CD14-positive monocyte (primary cell): ENCODE results near the gene PTPRO. TPM values are rescaled to one million over a fixed set of nuclear protein-coding genes. Genes with fewer than 3 reads are reported as not detected.

Experiments used
- DNase-seq, 3 donors: peaks; one replicate each; pipeline ENCODE4 v3.0.0-alpha.2; 2011 to 2022
- H2AFZ ChIP-seq: 2 replicates; pipeline ENCODE4 v1.6.0; 2012; ENCODE audit warnings: mild to moderate bottlenecking, low read depth, low read length, inconsistent platforms; ENCODE audit not compliant: insufficient read depth, poor library complexity, severe bottlenecking
- H3K27ac ChIP-seq, 2 donors: 1 replicate in 1 of 2; 2 replicates in 1 of 2; pipeline ENCODE4 v1.5.1; 2012 to 2013; ENCODE audit warnings: low read length in 2 of 2, control low read depth in 1 of 2, inconsistent platforms in 1 of 2, low read depth in 1 of 2, mild to moderate bottlenecking in 1 of 2
- H3K27me3 ChIP-seq, 2 donors: one replicate each; pipeline versions ENCODE4 v1.6.0 to v1.6.1; 2011 to 2013; ENCODE audit warnings: low read length in 2 of 2; ENCODE audit not compliant: control insufficient read depth in 2 of 2, insufficient read depth in 2 of 2
- H3K36me3 ChIP-seq, 2 donors: replicated peaks in 1 of 2; 1 replicate in 1 of 2; 2 replicates in 1 of 2; pipeline versions ENCODE4 v1.5.1 to v1.6.1; 2012 to 2013; ENCODE audit warnings: low read length in 2 of 2, control low read depth in 1 of 2, inconsistent platforms in 1 of 2, mild to moderate bottlenecking in 1 of 2; ENCODE audit not compliant: insufficient read depth in 2 of 2, control insufficient read depth in 1 of 2
- H3K4me1 ChIP-seq, 2 donors: 1 replicate in 1 of 2; 2 replicates in 1 of 2; pipeline versions ENCODE4 v1.5.1 to v1.6.1; 2012 to 2013; ENCODE audit warnings: low read length in 2 of 2, control low read depth in 1 of 2, inconsistent platforms in 1 of 2, mild to moderate bottlenecking in 1 of 2, moderate library complexity in 1 of 2; ENCODE audit not compliant: insufficient read depth in 2 of 2, control insufficient read depth in 1 of 2
- H3K4me2 ChIP-seq: replicated peaks from 2 replicates; pipeline ENCODE3; 2012; ENCODE audit warnings: low read length, moderate library complexity, mild to moderate bottlenecking; ENCODE audit not compliant: poor library complexity, severe bottlenecking; ENCODE audit errors: extremely low read depth
- H3K4me3 ChIP-seq, 3 experiments: fragments of 200-600 bp in 1 of 3; sonication (generic) in 1 of 3; replicated peaks in 1 of 3; 1 replicate in 2 of 3; 2 replicates in 1 of 3; pipeline ENCODE4 v1.5.1; 2011 to 2013; ENCODE audit warnings: low read length in 3 of 3, mild to moderate bottlenecking in 3 of 3, control low read depth in 2 of 3, low read depth in 2 of 3, inconsistent platforms in 1 of 3, moderate library complexity in 1 of 3
- H3K79me2 ChIP-seq: 2 replicates; pipeline ENCODE4 v1.6.0; 2012; ENCODE audit warnings: mild to moderate bottlenecking, control low read depth, inconsistent platforms, low read length, moderate library complexity; ENCODE audit not compliant: insufficient read depth
- H3K9ac ChIP-seq: 2 replicates; pipeline ENCODE4 v1.6.0; 2017; ENCODE audit warnings: low read length, mild to moderate bottlenecking; ENCODE audit not compliant: insufficient read depth, poor library complexity, severe bottlenecking
- H3K9me3 ChIP-seq, 2 donors: replicated peaks in 1 of 2; 1 replicate in 1 of 2; 2 replicates in 1 of 2; pipeline versions ENCODE4 v1.5.1 to v1.6.1; 2012 to 2013; ENCODE audit warnings: low read length in 2 of 2, control low read depth in 1 of 2; ENCODE audit not compliant: control insufficient read depth in 1 of 2, insufficient read depth in 1 of 2
- H4K20me1 ChIP-seq: 2 replicates; pipeline ENCODE4 v1.6.0; 2012; ENCODE audit warnings: mild to moderate bottlenecking, low read length, control low read depth, moderate library complexity; ENCODE audit not compliant: insufficient read depth
- H3K27ac Mint-ChIP-seq, 7 donors: one replicate each; pipeline ENCODE4 v1.8.0; 2020; ENCODE audit warnings: mild to moderate bottlenecking in 7 of 7, mixed read lengths in 7 of 7, moderate library complexity in 6 of 7, inconsistent platforms in 2 of 7
- H3K27me3 Mint-ChIP-seq, 3 donors: one replicate each; pipeline ENCODE4 v1.8.0; 2021 to 2022; ENCODE audit warnings: low read depth in 3 of 3, mild to moderate bottlenecking in 3 of 3, mixed read lengths in 3 of 3, moderate library complexity in 3 of 3, inconsistent platforms in 1 of 3
- H3K36me3 Mint-ChIP-seq, 2 donors: one replicate each; pipeline ENCODE4 v1.8.0; 2020; ENCODE audit warnings: mixed read lengths in 2 of 2, inconsistent platforms in 1 of 2, mild to moderate bottlenecking in 1 of 2
- H3K4me1 Mint-ChIP-seq: one replicate; pipeline ENCODE4 v1.8.0; 2020; ENCODE audit warnings: mild to moderate bottlenecking, mixed read lengths
- H3K4me3 Mint-ChIP-seq, 2 donors: one replicate each; pipeline ENCODE4 v1.8.0; 2020; ENCODE audit warnings: mild to moderate bottlenecking in 2 of 2, mixed read lengths in 2 of 2, moderate library complexity in 1 of 2
- H3K9me3 Mint-ChIP-seq, 7 donors: one replicate each; pipeline ENCODE4 v1.8.0; 2020 to 2022; ENCODE audit warnings: mixed read lengths in 7 of 7, mild to moderate bottlenecking in 6 of 7, moderate library complexity in 6 of 7, inconsistent platforms in 2 of 7
- WGBS: methylation state at CpG from one replicate; pipeline ENCODE4 v1.1.5; 2013; ENCODE audit warnings: missing lambda C conversion rate; ENCODE audit not compliant: insufficient coverage; 5-methylcytosine and 5-hydroxymethylcytosine counted together
- intact Hi-C, 2 donors: fragments of 100-400 bp; cut with micrococcal nuclease; formaldehyde crosslinking; loops; one replicate each; pipeline versions ENCODE4 v1.15.0 to v1.15.1; 2023
- polyA minus RNA-seq: library from RNA; depleted of rRNA, polyadenylated mRNA; stranded (reverse); fragments of >200 nt; gene quantifications from 2 replicates; pipeline ENCODE4 v1.2.3, GENCODE V29; 2012
- polyA plus RNA-seq, 3 donors: library from polyadenylated mRNA; depleted of rRNA in 1 of 3; unstranded in 2 of 3; stranded (reverse) in 1 of 3; fragments of 300-500 nt in 2 of 3; fragments of >200 nt in 1 of 3; fragmentation: Illumina TruSeq in 2 of 3; gene quantifications; 1 replicate in 2 of 3; 2 replicates in 1 of 3; pipeline ENCODE4 v1.2.3, GENCODE V29; 2012 to 2021
- total RNA-seq, 12 experiments: library from RNA in 1 of 12; stranded (reverse) in 1 of 12; fragments of 120-200 nt in 1 of 12; gene quantifications; one replicate each; pipeline ENCODE4 v1.2.4 and lab custom pipeline; 2013 to 2026; ENCODE audit warnings: mixed read lengths in 6 of 12, inconsistent platforms in 1 of 12
- TF ChIP-seq, protein P1 (sequence below): fragments of 200-600 bp; IDR thresholded peaks from one replicate; pipeline ENCODE4 v1.8.0; 2022; ENCODE audit warnings: antibody characterized with exemption, mild to moderate bottlenecking

PTPRO gene
- total RNA-seq (2013), result 27.8 TPM
- polyA plus RNA-seq (10 to 100 TPM in 1 of 3 donors, 1 to 10 TPM in 2; 3.1 to 12.0 (median 4.7) TPM), polyA minus RNA-seq (6.2 and 9.9 TPM in 2 replicates), total RNA-seq (lab: John Stamatoyannopoulos, UW) (1.0 to 24.4 (median 9.3) reads per million in 11 experiments)

DNA sequence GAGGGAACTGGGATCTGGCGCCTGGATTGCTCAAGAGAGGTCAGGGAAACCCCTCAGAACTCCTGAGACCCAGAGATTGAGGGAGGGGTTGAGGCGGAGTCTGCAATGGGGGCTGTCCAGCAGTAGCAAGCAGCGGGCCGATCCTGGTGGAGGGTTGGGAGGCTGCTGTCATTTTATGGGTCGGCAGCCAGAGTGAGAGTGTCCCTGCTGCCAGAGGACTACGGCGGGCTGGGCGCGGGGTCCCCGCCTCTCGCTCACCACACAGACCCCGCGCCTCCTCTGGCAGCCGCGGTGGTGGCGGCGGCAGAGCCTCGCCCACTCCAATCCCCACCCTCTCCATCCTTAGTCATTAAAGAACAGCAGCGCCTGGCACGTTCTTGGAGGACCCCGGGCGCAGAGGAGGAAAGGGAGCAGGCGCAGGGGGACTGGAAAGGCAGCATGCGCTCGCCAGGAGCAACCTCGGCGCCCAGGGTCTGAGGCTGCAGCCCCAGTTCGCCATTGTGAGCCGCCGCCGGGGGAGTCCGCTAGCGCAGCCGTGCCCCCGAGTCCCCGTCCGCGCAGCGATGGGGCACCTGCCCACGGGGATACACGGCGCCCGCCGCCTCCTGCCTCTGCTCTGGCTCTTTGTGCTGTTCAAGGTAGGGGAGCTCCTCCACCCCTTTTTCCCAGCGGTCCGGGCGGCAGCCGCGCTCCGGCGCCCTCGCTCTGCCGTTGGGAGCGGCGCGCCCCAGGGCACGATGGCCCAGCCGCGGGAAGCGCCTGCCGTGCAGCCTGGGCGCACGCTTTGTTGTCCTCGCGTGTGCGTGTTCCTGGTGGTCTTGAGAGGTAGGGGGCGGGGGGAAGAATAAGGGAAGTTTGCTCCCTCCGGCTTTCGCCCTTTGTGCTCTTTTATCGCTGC lies at the start of gene PTPRO:
TSS of gene PTPRO (plus strand) at position 345 of the 898 bp plus-strand sequence.
- Mint-ChIP-seq H3K27ac (no peak within 1 kb of the TSS), H3K9me3 (peaks cover 0 to 5% (median 0%) of the 10 kb centered on the region in 7 donors)

GRCh38 chr12:15273896-15274295 lies 48.4 kb upstream of the PTPRO start:
- H2AFZ ChIP-seq, result no peak overlapping the region
- H3K36me3 ChIP-seq, result no peaks in the 10 kb centered on the region
- H3K36me3 Mint-ChIP-seq, result no peaks in the 10 kb centered on the region
- no peaks in the 10 kb centered on the region for H3K79me2 ChIP-seq
- H3K27ac Mint-ChIP-seq, result peak overlapping the region in 1 of 7 donors; percentile 11
- H3K4me2 ChIP-seq, result no peak overlapping the region
- H3K4me1 ChIP-seq, result no peaks in the 10 kb centered on the region
- no peaks in the 10 kb centered on the region for H4K20me1 ChIP-seq
- intact Hi-C loops, result loop anchor here (10.0 kb wide), 4 partner anchors 241 to 581 kb away; no protein-coding TSS in a partner anchor
- no peaks in the 10 kb centered on the region for H3K9me3 ChIP-seq
- H3K27me3 Mint-ChIP-seq, result peaks cover 8 to 22% (median 15%) of the 10 kb centered on the region in 3 donors
- TF ChIP-seq, protein P1, sequence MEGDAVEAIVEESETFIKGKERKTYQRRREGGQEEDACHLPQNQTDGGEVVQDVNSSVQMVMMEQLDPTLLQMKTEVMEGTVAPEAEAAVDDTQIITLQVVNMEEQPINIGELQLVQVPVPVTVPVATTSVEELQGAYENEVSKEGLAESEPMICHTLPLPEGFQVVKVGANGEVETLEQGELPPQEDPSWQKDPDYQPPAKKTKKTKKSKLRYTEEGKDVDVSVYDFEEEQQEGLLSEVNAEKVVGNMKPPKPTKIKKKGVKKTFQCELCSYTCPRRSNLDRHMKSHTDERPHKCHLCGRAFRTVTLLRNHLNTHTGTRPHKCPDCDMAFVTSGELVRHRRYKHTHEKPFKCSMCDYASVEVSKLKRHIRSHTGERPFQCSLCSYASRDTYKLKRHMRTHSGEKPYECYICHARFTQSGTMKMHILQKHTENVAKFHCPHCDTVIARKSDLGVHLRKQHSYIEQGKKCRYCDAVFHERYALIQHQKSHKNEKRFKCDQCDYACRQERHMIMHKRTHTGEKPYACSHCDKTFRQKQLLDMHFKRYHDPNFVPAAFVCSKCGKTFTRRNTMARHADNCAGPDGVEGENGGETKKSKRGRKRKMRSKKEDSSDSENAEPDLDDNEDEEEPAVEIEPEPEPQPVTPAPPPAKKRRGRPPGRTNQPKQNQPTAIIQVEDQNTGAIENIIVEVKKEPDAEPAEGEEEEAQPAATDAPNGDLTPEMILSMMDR, result no peak
- WGBS, result no CpG with 5 or more reads among the region's 3 CpGs
- no peak for DNase-seq
- H3K9me3 Mint-ChIP-seq, result peaks cover 0 to 2% (median 0%) of the 10 kb centered on the region in 7 donors
- H3K9ac ChIP-seq, result no peak overlapping the region
- no peak overlapping the region for H3K4me3 ChIP-seq
- peaks cover under 1% of the 10 kb centered on the region for H3K4me1 Mint-ChIP-seq
- H3K4me3 Mint-ChIP-seq, result no peak overlapping the region
- peaks cover 0 to 2% of the 10 kb centered on the region in 2 donors for H3K27me3 ChIP-seq
- H3K27ac ChIP-seq, result no peak overlapping the region

More for the DNA sequence above, at the start of gene PTPRO:
- peaks cover 27 to 55% (median 49%) of the 10 kb centered on the region in 3 donors for H3K27me3 Mint-ChIP-seq
- no peaks in the 10 kb centered on the region for H3K4me1 ChIP-seq
- peaks cover 36 to 51% of the 10 kb centered on the region in 2 donors for H3K27me3 ChIP-seq
- H3K4me1 Mint-ChIP-seq, result no peaks in the 10 kb centered on the region
- DNase-seq, result no peak
- no peak within 1 kb of the TSS for H3K4me3 ChIP-seq
- peak within 1 kb of the TSS in 1 of 2 donors; percentile 68 for H3K4me3 Mint-ChIP-seq
- no peak within 1 kb of the TSS for H2AFZ ChIP-seq
- H4K20me1 ChIP-seq, result no peaks in the 10 kb centered on the region
- no peak within 1 kb of the TSS for H3K4me2 ChIP-seq
- H3K27ac ChIP-seq, result no peak within 1 kb of the TSS
- H3K9me3 ChIP-seq, result peaks cover 0 to 9% of the 10 kb centered on the region in 2 donors
- TF ChIP-seq, protein P1, result no peak
- no peaks in the 10 kb centered on the region for H3K36me3 ChIP-seq
- no peak within 1 kb of the TSS for H3K9ac ChIP-seq
- intact Hi-C loops, result no loop called here
- no peaks in the 10 kb centered on the region for H3K36me3 Mint-ChIP-seq
- H3K79me2 ChIP-seq, result no peaks in the 10 kb centered on the region
- WGBS, result 2% methylated on average over 67 of the region's 70 CpGs
